K562 (cell line): Measurements from ENCODE around the gene ZFYVE28. TPM values are rescaled to one million over a fixed set of nuclear protein-coding genes. Genes with fewer than 3 reads are reported as not detected.

ENCODE experiments used
- AFF1 ChIP-seq, 2 experiments: fragments of 450-650 bp; IDR thresholded peaks; 2 replicates each; pipeline ENCODE4 v1.6.1; 2018; ENCODE audit warnings: mild to moderate bottlenecking in 2 of 2, low read depth in 1 of 2; ENCODE audit not compliant: partially characterized antibody in 2 of 2
- ELF1 ChIP-seq: fragments of 200-800 bp; sonication (Bioruptor generic); IDR thresholded peaks from 2 replicates; pipeline ENCODE4 v1.6.1; 2016; ENCODE audit warnings: missing genetic modification characterization, missing compliant biosample characterization
- FOXA3 ChIP-seq, 2 experiments: fragments of 450-650 bp in 1 of 2; sonication (generic) in 1 of 2; formaldehyde crosslinking; IDR thresholded peaks in 1 of 2; conservative IDR thresholded peaks in 1 of 2; 2 replicates each; pipeline versions ENCODE4 v1.4.0 to v1.8.0; 2020 to 2022; ENCODE audit warnings: mild to moderate bottlenecking in 2 of 2, missing genetic modification reagents in 1 of 2
- FOXK2 ChIP-seq, 2 experiments: fragments of 450-650 bp; IDR thresholded peaks in 1 of 2; conservative IDR thresholded peaks in 1 of 2; 2 replicates each; pipeline ENCODE4 v1.6.1; 2016; ENCODE audit warnings: low read depth in 2 of 2, mild to moderate bottlenecking in 1 of 2
- MNT ChIP-seq, 2 experiments: fragments of 450-650 bp; conservative IDR thresholded peaks; 2 replicates each; pipeline ENCODE4 v1.6.1; 2017; ENCODE audit warnings: mild to moderate bottlenecking in 2 of 2, moderate library complexity in 2 of 2
- POLR2A ChIP-seq: fragments of 450-650 bp; conservative IDR thresholded peaks from 2 replicates; pipeline ENCODE4 v1.6.1; 2016
- RBFOX2 ChIP-seq: fragments of 200-400 bp; formaldehyde crosslinking; IDR thresholded peaks from 2 replicates; pipeline ENCODE4 v1.6.1; 2017; ENCODE audit warnings: low read depth, mild to moderate bottlenecking, low read length, moderate library complexity
- SMARCA4 ChIP-seq: fragments of 450-650 bp; IDR thresholded peaks from 2 replicates; pipeline ENCODE4 v1.6.1; 2016
- SPI1 ChIP-seq: IDR thresholded peaks from 2 replicates; pipeline ENCODE4 v1.6.1; 2011; ENCODE audit warnings: low read depth, low read length, control low read depth, borderline replicate concordance
- SUPT5H ChIP-seq: fragments of 450-650 bp; IDR thresholded peaks from 2 replicates; pipeline ENCODE4 v1.6.1; 2016
- TRIM28 ChIP-seq: fragments of 450-650 bp; IDR thresholded peaks from 2 replicates; pipeline ENCODE4 v1.6.1; 2017
- ZNF431 ChIP-seq: sonication (generic); formaldehyde crosslinking; IDR thresholded peaks from 2 replicates; pipeline ENCODE4 v1.8.0; 2022; ENCODE audit warnings: mild to moderate bottlenecking, missing genetic modification reagents
- ZNF766 ChIP-seq: fragments of 200-800 bp; sonication (Bioruptor generic); conservative IDR thresholded peaks from 2 replicates; pipeline ENCODE4 v1.6.1; 2016; ENCODE audit warnings: missing genetic modification characterization, missing compliant biosample characterization
- polyA plus RNA-seq, 8 experiments: library from polyadenylated mRNA; depleted of rRNA in 4 of 8; stranded (reverse) in 5 of 8; unstranded in 3 of 8; fragments of >200 nt; fragmentation: Nextera tagmentation in 2 of 8; fragmentation: Illumina TruSeq in 1 of 8; extraction: Ambion mirVana in 2 of 8; extraction: Trizol in 1 of 8; gene quantifications; 2 replicates each; pipeline versions ENCODE4 v1.2.1 to v1.2.3, GENCODE V29; 2011 to 2014; ENCODE audit warnings: inconsistent platforms in 1 of 8, missing spikeins in 1 of 8
- total RNA-seq, 7 experiments: library from RNA; depleted of rRNA in 6 of 7; stranded (reverse); fragments of >200 nt in 6 of 7; fragmentation: Illumina TruSeq in 2 of 7; extraction: Trizol in 2 of 7; gene quantifications; 2 replicates each; pipeline versions ENCODE4 v1.2.1 to v1.2.3, GENCODE V29; 2011 to 2021; ENCODE audit warnings: low replicate concordance in 1 of 7

ZFYVE28 gene
- total and polyA plus RNA-seq, 9 of the 15 experiments (the other 6 are each of a cell fraction or from before 2014, with no cell fraction given), result 1.3 to 24.8 (median 8.9) TPM

- TF ChIP-seq SPI1 (peak; percentile 60; the same call in 1 of the 2 replicates), SMARCA4 (0 out of 2 replicates have a peak, but pooled peaks have one; percentile 5), ZNF766 (peak; percentile 100), SUPT5H (peak; percentile 69), MNT (conservative IDR thresholded peaks at IDR 0.05) (0 out of 4 replicates have a peak, but pooled peaks of 1 of the 2 experiments have one; percentile 45), AFF1 (IDR thresholded peaks at IDR 0.05; ENCODE audit: low read depth in 1 of 2, partially characterized antibody in 2 of 2) (peak; percentile 25 to 71), ZNF431 (CRISPR knock-in tag) (peak; percentile 91), ELF1 (0 out of 2 replicates have a peak, but pooled peaks have one; percentile 60), POLR2A (peak; percentile 70), TRIM28 (0 out of 2 replicates have a peak, but pooled peaks have one; percentile 40), FOXK2 (conservative IDR thresholded peaks at IDR 0.05 in 1 of 2, IDR thresholded peaks at IDR 0.05 in 1 of 2; ENCODE audit: low read depth in 2 of 2) (0 out of 4 replicates have a peak, but pooled peaks of 1 of the 2 experiments have one; percentile 57), RBFOX2 (peak; percentile 58; the same call in 1 of the 2 replicates), FOXA3 (CRISPR knock-in tag; conservative IDR thresholded peaks at IDR 0.05 in 1 of 2, IDR thresholded peaks at IDR 0.05 in 1 of 2) (0 out of 4 replicates have a peak, but pooled peaks of 1 of the 2 experiments have one; percentile 32)
These were observed 35.7 kb downstream of the ZFYVE28 start (continued) for GRCh38 chr4:2382769-2383202.
